ENCODE measurements around the gene C17orf67.
A peak's percentile ranks its signal among the peaks of the same experiment; 100 is the strongest.

C17orf67 gene, protein sequence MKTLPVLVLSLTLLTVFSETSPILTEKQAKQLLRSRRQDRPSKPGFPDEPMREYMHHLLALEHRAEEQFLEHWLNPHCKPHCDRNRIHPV

DNA sequence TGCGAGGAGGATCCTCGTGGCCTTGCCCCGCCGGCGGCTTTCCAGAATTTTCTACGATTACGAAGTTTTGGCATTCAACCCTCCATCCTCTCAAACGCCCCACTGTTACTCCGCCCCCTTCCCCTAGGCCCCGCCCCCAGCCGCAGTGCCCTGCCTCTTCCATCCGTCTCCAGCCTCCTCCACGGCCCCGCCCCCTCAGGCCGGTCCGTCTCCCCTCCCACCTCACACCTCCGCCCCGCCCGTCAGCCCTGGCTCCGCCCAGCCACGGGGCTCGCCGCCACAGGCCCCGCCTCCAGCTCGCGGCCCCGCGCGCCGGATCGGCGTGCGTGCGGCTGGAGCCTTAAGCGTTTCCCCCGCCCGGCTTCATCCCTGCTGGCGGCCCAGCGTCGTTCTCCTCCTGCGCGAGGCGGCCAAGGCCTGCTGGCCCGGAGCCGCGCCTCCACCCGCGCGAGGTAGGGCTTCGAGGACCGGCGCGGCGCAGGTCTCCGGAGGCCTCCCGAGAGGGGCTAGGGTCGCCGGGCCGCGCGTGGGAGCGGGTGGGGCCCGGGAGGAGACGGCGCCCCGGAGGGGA, at the start of gene C17orf67, which contains the start of gene DGKE:
Gene C17orf67 (minus strand): TSS at position 112 of the 571 bp plus-strand sequence. CDS start 18,110 bp downstream, outside the sequence.
Gene DGKE (plus strand): TSS at position 343 of the 571 bp plus-strand sequence. CDS start 645 bp downstream, outside the sequence.
- TF ChIP-seq, protein P1, sequence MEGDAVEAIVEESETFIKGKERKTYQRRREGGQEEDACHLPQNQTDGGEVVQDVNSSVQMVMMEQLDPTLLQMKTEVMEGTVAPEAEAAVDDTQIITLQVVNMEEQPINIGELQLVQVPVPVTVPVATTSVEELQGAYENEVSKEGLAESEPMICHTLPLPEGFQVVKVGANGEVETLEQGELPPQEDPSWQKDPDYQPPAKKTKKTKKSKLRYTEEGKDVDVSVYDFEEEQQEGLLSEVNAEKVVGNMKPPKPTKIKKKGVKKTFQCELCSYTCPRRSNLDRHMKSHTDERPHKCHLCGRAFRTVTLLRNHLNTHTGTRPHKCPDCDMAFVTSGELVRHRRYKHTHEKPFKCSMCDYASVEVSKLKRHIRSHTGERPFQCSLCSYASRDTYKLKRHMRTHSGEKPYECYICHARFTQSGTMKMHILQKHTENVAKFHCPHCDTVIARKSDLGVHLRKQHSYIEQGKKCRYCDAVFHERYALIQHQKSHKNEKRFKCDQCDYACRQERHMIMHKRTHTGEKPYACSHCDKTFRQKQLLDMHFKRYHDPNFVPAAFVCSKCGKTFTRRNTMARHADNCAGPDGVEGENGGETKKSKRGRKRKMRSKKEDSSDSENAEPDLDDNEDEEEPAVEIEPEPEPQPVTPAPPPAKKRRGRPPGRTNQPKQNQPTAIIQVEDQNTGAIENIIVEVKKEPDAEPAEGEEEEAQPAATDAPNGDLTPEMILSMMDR (IDR thresholded peaks at IDR 0.05; ENCODE audit: control insufficient read depth, insufficient read depth, low read depth, low read length, missing control alignments) = no peak
- H3K4me3 ChIP-seq (ENCODE audit: control insufficient read depth, low read depth, low read length) = peak within 1 kb of the TSS; percentile 68
- DNase-seq (ENCODE audit: low read depth) = peak; percentile 64

DNA sequence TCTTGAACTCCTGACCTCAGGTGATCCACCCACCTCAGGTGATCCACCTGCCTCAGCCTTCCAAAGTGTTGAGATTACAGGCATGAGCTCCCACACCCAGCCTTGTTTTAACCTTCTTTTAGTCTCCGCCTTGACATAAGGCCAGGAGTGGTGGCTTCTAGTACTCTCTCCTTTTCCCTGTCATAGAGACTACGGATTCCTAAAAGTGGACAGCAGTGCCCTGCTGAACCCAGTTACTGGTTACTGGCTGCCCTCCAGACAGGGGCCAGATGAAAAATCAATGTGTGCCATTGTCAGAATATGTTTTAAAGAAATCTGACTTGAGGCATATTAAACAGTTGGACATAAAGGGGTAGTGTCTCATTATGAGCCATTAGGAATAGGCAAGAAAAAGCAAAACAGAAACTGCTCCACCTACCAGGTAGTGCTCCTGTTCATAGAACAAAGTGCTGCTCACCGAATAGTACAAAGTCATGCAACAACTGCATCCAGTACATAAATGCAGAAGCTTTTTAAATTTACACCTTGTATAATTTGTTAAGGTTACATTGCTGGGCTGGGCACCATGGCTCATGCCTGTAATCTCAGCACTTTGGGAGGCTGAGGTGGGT, 48.1 kb upstream of the C17orf67 start:
- H3K4me3 ChIP-seq (ENCODE audit: control insufficient read depth, low read depth, low read length) = no peak overlapping the region
- DNase-seq (ENCODE audit: low read depth) = no peak
- TF ChIP-seq, protein P1 (IDR thresholded peaks at IDR 0.05; ENCODE audit: control insufficient read depth, insufficient read depth, low read depth, low read length, missing control alignments) = no peak

DNA sequence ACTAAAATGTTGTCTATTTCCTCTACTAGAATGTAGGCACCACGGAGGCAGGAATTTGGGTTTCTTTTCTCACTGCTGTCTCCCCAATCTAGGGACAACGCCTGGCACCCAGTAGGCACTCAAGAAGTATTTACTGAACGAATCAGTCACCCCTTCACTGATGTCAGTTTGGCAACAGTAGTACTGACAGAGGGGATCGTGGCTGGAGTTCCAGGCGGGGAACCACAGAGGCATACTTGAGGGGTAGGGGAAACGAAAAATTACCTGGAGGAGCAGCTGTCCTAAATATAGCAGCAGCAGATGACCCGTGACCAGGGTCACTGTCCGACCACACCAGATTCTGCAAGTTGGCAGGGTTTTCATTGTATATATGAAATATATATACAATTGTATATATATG, 46.9 kb upstream of the C17orf67 start:
- TF ChIP-seq, protein P1 (IDR thresholded peaks at IDR 0.05; ENCODE audit: control insufficient read depth, insufficient read depth, low read depth, low read length, missing control alignments) = no peak
- no peak for DNase-seq (ENCODE audit: low read depth)
- no peak overlapping the region for H3K4me3 ChIP-seq (ENCODE audit: control insufficient read depth, low read depth, low read length)

DNA sequence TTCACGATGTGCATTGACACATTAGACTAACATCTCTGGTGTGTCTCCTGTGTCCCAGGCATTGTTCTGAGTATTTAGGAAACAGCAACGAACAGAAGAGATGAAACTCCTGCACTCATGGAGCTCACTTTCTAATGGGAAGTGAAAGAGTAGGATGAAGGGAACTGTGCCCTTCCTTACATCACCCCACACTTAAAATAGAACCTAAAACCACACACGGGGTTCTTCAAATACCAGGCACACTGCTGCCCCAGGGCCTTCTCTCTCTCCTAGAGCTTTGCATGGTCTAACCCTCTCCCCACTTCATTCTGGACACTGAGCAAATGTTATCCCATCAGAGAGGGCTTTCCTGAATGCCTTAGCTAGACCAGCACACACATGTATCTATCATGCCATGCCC, 46.4 kb upstream of the C17orf67 start:
- TF ChIP-seq, protein P1 (IDR thresholded peaks at IDR 0.05; ENCODE audit: control insufficient read depth, insufficient read depth, low read depth, low read length, missing control alignments) = no peak
- no peak overlapping the region for H3K4me3 ChIP-seq (ENCODE audit: control insufficient read depth, low read depth, low read length)
- DNase-seq (ENCODE audit: low read depth) = no peak

DNA sequence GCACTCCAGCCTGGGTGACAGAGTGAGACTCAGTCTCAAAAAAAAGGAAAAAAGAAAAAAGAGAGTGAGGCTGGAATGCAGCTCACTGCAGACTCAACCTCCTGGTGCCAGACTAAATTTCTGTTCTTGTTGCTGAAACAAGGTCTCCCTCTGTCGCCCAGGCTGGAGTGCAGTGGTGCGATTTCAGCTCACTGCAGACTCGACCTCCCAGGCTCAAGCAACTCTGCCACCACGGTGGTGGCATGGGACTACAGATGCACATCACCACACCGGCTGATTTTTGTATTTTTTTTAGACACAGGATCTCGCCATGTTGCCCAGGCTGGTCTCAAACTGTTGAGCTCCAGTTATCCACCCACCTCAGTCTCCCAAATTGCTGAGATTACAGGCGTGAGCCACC, 45.6 kb upstream of the C17orf67 start:
- no peak overlapping the region for H3K4me3 ChIP-seq (ENCODE audit: control insufficient read depth, low read depth, low read length)
- no peak for DNase-seq (ENCODE audit: low read depth)

DNA sequence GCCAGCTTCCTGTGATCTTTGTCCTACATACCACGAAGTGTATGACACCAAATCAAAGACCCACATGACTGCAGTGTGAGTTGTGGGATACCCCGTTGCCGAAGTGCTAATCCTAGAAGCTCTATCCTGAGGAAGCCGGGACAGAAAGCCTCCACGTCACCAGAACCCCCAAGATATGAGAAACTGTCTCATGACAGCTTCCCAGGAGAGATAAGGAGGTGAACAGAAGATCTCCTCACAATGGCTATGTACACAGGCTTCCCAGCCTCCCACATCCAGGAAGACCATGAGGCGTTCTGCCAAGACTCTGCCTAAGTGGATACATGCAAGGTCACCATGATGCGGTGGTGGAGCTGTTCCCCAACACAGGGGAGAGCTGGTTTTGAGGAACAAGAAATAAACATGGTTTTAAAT, 43.1 kb upstream of the C17orf67 start:
- H3K4me3 ChIP-seq (ENCODE audit: control insufficient read depth, low read depth, low read length) = no peak overlapping the region
- TF ChIP-seq, protein P1 (IDR thresholded peaks at IDR 0.05; ENCODE audit: control insufficient read depth, insufficient read depth, low read depth, low read length, missing control alignments) = no peak
- no peak for DNase-seq (ENCODE audit: low read depth)

More for the DNA sequence above, 45.6 kb upstream of the C17orf67 start:
- TF ChIP-seq, protein P1 (IDR thresholded peaks at IDR 0.05; ENCODE audit: control insufficient read depth, insufficient read depth, low read depth, low read length, missing control alignments) = no peak

Measured in AG09309 (cell line).